ENCODE results near the gene SORCS1.

SORCS1 gene

DNA sequence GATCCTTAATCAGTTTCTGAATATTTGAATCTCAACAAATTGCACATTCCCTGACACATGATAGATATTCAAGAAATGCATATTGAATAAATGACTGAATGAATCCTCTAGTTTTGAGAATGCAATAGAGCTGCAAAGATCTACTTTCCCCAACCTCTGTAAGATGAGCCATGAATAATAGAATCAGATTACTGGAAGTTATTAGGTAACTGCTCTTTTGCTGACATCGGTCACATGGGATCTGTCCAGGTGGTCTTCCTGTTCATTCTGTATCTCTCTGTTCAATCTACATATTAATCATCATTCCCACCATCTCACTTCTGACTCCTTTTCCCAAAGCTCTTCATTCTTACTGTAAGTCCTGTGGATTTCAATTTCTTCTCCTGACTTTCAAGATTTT lies 638.7 kb downstream of the SORCS1 start:
- no peak for TF ChIP-seq CTCF (IDR thresholded peaks at IDR 0.05; ENCODE audit: low read depth, low read length)
- H3K4me3 ChIP-seq (ENCODE audit: low read depth, low read length): no peak overlapping the region

Measured in WI38 (cell line).